ENCODE measurements around the gene GMDS.

GMDS gene

DNA sequence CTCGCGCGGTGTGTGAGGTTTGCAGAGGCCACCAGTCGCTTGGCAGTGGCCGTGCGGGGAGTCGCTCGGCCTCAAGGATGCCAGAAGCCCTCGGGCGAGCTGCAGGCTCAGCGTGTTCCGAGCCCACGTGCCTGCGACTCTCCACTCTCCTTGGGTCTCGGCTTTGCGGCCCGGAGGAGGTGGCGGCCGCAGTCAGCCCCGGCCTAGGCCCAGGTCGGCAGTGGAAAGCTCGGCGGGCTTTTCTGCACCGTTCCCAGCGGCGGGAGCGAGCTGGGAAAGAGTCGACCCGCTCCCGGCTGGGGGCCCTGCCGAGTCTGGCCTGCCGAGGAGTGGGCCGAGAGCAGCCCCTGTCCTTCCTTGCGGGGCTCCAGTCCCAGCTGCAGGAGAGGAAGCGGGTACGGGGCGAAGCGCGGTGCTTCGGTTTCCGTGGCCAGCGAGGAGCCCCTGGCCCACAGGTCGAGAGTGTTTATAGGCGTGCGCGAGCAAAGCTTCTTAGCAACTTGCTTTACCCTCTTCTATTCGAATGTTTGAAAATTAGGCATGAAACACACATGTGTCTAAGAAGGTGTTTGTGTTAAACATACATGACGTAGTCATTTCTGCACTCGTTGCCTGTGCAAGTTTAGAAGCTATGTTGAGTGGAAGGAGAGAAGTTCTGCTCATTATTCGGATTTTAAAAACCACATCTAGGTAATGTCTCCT lies 630.1 kb downstream of the GMDS start:
- no peak for DNase-seq (ENCODE audit: low spot score)
- in situ Hi-C loops (cut with MboI; ENCODE audit: low sequenced_read_pairs, unreplicated experiment), result loop anchor here (25.0 kb wide), 1 partner anchor 572 kb away; no protein-coding TSS in a partner anchor
- no peak for TF ChIP-seq CTCF (IDR thresholded peaks at IDR 0.05; ENCODE audit: borderline replicate concordance, control extremely low read depth, extremely low read depth, insufficient read depth, missing control alignments)

- in situ Hi-C loops (cut with MboI; ENCODE audit: low sequenced_read_pairs, unreplicated experiment), result loop anchor here (25.0 kb wide), 1 partner anchor 573 kb away; no protein-coding TSS in a partner anchor
- TF ChIP-seq CTCF (IDR thresholded peaks at IDR 0.05; ENCODE audit: borderline replicate concordance, control extremely low read depth, extremely low read depth, insufficient read depth, missing control alignments), result no peak
Observed at GRCh38 chr6:1614448-1615150, 630.8 kb downstream of the GMDS start.

GRCh38 chr6:1613688-1614447 lies 631.5 kb downstream of the GMDS start:
- TF ChIP-seq CTCF (IDR thresholded peaks at IDR 0.05; ENCODE audit: borderline replicate concordance, control extremely low read depth, extremely low read depth, insufficient read depth, missing control alignments), result no peak
- no peak for DNase-seq (ENCODE audit: low spot score)
- in situ Hi-C loops (cut with MboI; ENCODE audit: low sequenced_read_pairs, unreplicated experiment), result loop anchor here (25.0 kb wide), 1 partner anchor 573 kb away; no protein-coding TSS in a partner anchor

More at GRCh38 chr6:1614448-1615150, 630.8 kb downstream of the GMDS start:
- no peak for DNase-seq (ENCODE audit: low spot score)

DNA sequence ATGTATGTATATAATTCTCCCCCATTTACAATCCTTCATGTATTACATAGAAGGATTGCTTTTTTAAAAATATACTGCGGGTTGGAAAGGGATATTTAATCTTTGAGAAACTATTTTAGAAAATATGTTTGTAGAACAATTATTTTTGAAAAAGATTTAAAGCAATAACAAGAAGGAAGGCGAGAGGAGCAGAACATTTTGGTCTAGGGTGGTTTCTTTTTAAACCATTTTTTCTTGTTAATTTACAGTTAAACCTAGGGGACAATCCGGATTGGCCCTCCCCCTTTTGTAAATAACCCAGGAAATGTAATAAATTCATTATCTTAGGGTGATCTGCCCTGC lies 632.1 kb downstream of the GMDS start:
- DNase-seq (ENCODE audit: low spot score), result no peak
- in situ Hi-C loops (cut with MboI; ENCODE audit: low sequenced_read_pairs, unreplicated experiment), result loop anchor here (25.0 kb wide), 1 partner anchor 574 kb away; no protein-coding TSS in a partner anchor
- TF ChIP-seq CTCF (IDR thresholded peaks at IDR 0.05; ENCODE audit: borderline replicate concordance, control extremely low read depth, extremely low read depth, insufficient read depth, missing control alignments), result no peak

DNA sequence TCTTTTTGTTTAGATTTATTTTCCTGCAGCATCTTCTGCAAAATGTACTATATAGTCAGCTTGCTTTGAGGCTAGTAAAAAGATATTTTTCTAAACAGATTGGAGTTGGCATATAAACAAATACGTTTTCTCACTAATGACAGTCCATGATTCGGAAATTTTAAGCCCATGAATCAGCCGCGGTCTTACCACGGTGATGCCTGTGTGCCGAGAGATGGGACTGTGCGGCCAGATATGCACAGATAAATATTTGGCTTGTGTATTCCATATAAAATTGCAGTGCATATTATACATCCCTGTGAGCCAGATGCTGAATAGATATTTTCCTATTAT lies 632.5 kb downstream of the GMDS start:
- DNase-seq (ENCODE audit: low spot score), result no peak
- no peak for TF ChIP-seq CTCF (IDR thresholded peaks at IDR 0.05; ENCODE audit: borderline replicate concordance, control extremely low read depth, extremely low read depth, insufficient read depth, missing control alignments)
- in situ Hi-C loops (cut with MboI; ENCODE audit: low sequenced_read_pairs, unreplicated experiment), result loop anchor here (25.0 kb wide), 1 partner anchor 574 kb away; no protein-coding TSS in a partner anchor

DNA sequence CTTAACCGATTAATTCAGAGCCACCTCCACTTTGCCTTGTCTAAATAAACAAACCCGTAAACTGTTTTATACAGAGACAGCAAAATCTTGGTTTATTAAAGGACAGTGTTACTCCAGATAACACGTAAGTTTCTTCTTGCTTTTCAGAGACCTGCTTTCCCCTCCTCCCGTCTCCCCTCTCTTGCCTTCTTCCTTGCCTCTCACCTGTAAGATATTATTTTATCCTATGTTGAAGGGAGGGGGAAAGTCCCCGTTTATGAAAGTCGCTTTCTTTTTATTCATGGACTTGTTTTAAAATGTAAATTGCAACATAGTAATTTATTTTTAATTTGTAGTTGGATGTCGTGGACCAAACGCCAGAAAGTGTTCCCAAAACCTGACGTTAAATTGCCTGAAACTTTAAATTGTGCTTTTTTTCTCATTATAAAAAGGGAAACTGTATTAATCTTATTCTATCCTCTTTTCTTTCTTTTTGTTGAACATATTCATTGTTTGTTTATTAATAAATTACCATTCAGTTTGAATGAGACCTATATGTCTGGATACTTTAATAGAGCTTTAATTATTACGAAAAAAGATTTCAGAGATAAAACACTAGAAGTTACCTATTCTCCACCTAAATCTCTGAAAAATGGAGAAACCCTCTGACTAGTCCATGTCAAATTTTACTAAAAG lies 633.0 kb downstream of the GMDS start:
- in situ Hi-C loops (cut with MboI; ENCODE audit: low sequenced_read_pairs, unreplicated experiment), result loop anchor here (25.0 kb wide), 1 partner anchor 575 kb away; no protein-coding TSS in a partner anchor
- no peak for TF ChIP-seq CTCF (IDR thresholded peaks at IDR 0.05; ENCODE audit: borderline replicate concordance, control extremely low read depth, extremely low read depth, insufficient read depth, missing control alignments)
- no peak for DNase-seq (ENCODE audit: low spot score)

Data from GM13976 (cell line).